Thyroid gland (tissue), 4 donors: ENCODE data around the gene CAAP1. TPM values are rescaled to one million over a fixed set of nuclear protein-coding genes. Genes with fewer than 3 reads are reported as not detected.
A peak's percentile ranks its signal among the peaks of the same experiment; 100 is the strongest.

Source experiments
- DNase-seq, 2 donors: peaks; one replicate each; pipeline ENCODE4 v3.0.0-alpha.2; 2019
- H3K27ac ChIP-seq, 3 donors: fragments of 200-600 bp; sonication (generic); 1 replicate in 2 of 3; 2 replicates in 1 of 3; pipeline ENCODE4 v1.5.1; 2016 to 2019; ENCODE audit warnings: mild to moderate bottlenecking in 1 of 3, moderate library complexity in 1 of 3
- H3K27me3 ChIP-seq: fragments of 200-600 bp; sonication (generic); one replicate; pipeline ENCODE4 v1.5.1; 2019
- H3K36me3 ChIP-seq, 2 donors: fragments of 200-600 bp; sonication (generic); one replicate each; pipeline ENCODE4 v1.5.1; 2016 to 2019
- H3K4me1 ChIP-seq, 2 donors: fragments of 200-600 bp; sonication (generic); one replicate each; pipeline ENCODE4 v1.5.1; 2017 to 2019
- H3K4me3 ChIP-seq, 3 donors: fragments of 200-600 bp; sonication (generic); replicated peaks in 1 of 3; 1 replicate in 2 of 3; 2 replicates in 1 of 3; pipeline ENCODE4 v1.5.1; 2016; ENCODE audit warnings: mild to moderate bottlenecking in 1 of 3
- H3K9me3 ChIP-seq: fragments of 200-600 bp; sonication (generic); one replicate; pipeline ENCODE4 v1.5.1; 2017
- POLR2A ChIP-seq, 2 donors: fragments of 450-650 bp; IDR thresholded peaks; one replicate each; pipeline ENCODE4 v1.6.1; 2017; ENCODE audit warnings: antibody characterized with exemption in 2 of 2, mild to moderate bottlenecking in 2 of 2, moderate library complexity in 1 of 2
- WGBS, 2 donors: methylation state at CpG; one replicate each; pipeline ENCODE4 v1.1.5; 2017; 5-methylcytosine and 5-hydroxymethylcytosine counted together
- intact Hi-C: fragments of 100-400 bp; cut with DNase I; formaldehyde crosslinking; loops from one replicate; pipeline ENCODE4 v1.15.1; 2023
- total RNA-seq, 4 donors: library from RNA; depleted of rRNA; stranded (reverse); fragments of >200 nt; gene quantifications; one replicate each; pipeline ENCODE4 v1.2.3, GENCODE V29; 2016
- TF ChIP-seq, protein P1 (sequence below), 6 experiments: fragments of 200-600 bp in 3 of 6; fragments of 450-650 bp in 3 of 6; sonication (generic) in 3 of 6; IDR thresholded peaks; one replicate each; pipeline ENCODE4 v1.5.1; 2016 to 2019; ENCODE audit warnings: antibody characterized with exemption in 6 of 6, mild to moderate bottlenecking in 2 of 6, inconsistent platforms in 1 of 6, moderate library complexity in 1 of 6

Gene CAAP1
- total RNA-seq, 4 donors from 2014 or later: 54.9 to 110 (median 56.5) TPM

DNA sequence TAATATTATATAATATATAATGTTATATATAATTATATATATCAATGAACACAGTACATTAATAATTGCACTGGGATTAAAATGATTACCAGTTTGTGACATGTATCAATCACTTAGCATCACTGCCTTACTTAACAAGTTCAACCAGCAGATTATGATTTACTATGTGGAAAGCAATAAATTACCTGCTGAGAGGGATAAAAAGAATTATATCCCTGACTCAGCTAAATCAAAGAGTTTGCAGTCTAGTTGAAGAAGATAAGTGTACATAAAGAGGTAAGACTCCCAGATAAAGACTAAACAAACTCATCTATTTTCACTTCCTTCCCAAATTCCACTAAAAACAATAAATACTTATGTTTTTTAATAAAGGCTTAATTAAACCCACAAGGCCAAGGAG, 43.2 kb upstream of the CAAP1 start:
- no peak overlapping the region for H3K27ac ChIP-seq
- H3K36me3 ChIP-seq: no peaks in the 10 kb centered on the region
- intact Hi-C loops: loop anchor here (10.0 kb wide), 1 partner anchor 201 kb away; no protein-coding TSS in a partner anchor
- no peaks in the 10 kb centered on the region for H3K27me3 ChIP-seq
- H3K4me3 ChIP-seq: no peak overlapping the region
- no peaks in the 10 kb centered on the region for H3K9me3 ChIP-seq
- no peak for DNase-seq
- no peak for TF ChIP-seq POLR2A (IDR thresholded peaks at IDR 0.05)
- TF ChIP-seq, protein P1, sequence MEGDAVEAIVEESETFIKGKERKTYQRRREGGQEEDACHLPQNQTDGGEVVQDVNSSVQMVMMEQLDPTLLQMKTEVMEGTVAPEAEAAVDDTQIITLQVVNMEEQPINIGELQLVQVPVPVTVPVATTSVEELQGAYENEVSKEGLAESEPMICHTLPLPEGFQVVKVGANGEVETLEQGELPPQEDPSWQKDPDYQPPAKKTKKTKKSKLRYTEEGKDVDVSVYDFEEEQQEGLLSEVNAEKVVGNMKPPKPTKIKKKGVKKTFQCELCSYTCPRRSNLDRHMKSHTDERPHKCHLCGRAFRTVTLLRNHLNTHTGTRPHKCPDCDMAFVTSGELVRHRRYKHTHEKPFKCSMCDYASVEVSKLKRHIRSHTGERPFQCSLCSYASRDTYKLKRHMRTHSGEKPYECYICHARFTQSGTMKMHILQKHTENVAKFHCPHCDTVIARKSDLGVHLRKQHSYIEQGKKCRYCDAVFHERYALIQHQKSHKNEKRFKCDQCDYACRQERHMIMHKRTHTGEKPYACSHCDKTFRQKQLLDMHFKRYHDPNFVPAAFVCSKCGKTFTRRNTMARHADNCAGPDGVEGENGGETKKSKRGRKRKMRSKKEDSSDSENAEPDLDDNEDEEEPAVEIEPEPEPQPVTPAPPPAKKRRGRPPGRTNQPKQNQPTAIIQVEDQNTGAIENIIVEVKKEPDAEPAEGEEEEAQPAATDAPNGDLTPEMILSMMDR (IDR thresholded peaks at IDR 0.05): no peak
- H3K4me1 ChIP-seq: no peaks in the 10 kb centered on the region

DNA sequence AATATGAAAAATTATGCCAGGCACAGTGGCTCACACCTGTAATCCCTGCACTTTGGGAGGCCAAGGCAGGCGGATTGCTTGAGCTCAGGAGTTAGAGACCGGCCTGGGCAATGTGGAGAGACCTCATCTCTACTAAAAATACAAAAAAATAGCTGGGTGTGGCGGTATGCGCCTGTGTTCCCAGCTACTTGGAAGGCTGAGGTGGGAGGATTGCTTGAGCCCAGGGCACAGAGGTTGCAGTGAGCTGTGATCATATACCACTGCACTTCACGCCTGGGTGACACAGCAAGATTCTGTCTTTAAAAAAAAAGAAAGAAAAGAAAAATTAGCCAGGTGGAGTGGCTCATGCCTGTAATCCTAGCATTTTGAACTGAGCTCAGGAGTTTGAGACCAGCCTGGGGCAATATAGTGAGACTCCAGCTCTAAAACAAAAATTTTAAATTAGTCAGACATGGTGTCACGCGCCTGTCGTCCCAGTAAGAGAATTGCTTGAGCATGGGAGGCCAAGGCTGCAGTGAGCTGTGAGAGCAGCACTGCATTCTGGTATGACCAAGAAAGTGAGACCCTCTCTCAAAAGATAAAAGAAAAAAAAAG, 36.4 kb upstream of the CAAP1 start:
- 96 to 97% methylated on average over 8 of the region's 8 CpGs for WGBS, 2 donors
- peaks cover 12 to 27% of the 10 kb centered on the region in 2 donors for H3K36me3 ChIP-seq
- H3K4me3 ChIP-seq: no peak overlapping the region
- intact Hi-C loops: no loop called here
- no peak overlapping the region for H3K27ac ChIP-seq
- H3K9me3 ChIP-seq: no peaks in the 10 kb centered on the region
- H3K27me3 ChIP-seq: no peaks in the 10 kb centered on the region
- TF ChIP-seq POLR2A (IDR thresholded peaks at IDR 0.05): no peak
- TF ChIP-seq, protein P1 (IDR thresholded peaks at IDR 0.05): no peak
- DNase-seq: peak in 1 of 2 donors; percentile 3
- H3K4me1 ChIP-seq: no peaks in the 10 kb centered on the region

DNA sequence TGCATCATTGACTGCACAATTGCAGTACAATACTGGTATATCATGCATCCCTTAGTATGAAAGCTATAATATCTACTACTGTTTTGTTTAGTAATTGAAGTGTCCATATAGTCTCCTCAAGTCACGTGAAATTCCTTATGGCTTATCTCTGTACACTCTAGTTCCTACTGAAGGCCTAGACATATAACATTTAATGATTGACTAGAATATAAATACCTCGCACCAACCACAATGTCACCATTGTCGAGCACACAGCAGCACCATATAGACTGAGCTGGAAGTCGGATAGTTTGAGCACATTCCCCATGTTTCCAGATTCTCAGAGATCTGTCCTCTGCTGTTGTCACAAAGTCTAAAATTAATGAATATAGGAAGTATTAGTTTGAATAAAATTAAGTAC, 33.0 kb upstream of the CAAP1 start:
- no peaks in the 10 kb centered on the region for H3K27me3 ChIP-seq
- TF ChIP-seq, protein P1 (IDR thresholded peaks at IDR 0.05): no peak
- no peak for TF ChIP-seq POLR2A (IDR thresholded peaks at IDR 0.05)
- H3K4me1 ChIP-seq: no peaks in the 10 kb centered on the region
- no peak for DNase-seq
- H3K9me3 ChIP-seq: no peaks in the 10 kb centered on the region
- intact Hi-C loops: no loop called here
- no peak overlapping the region for H3K4me3 ChIP-seq
- no peak overlapping the region for H3K27ac ChIP-seq
- WGBS, 2 donors: 97 to 99% methylated on average over 4 of the region's 4 CpGs
- peaks cover 18 to 46% of the 10 kb centered on the region in 2 donors for H3K36me3 ChIP-seq

DNA sequence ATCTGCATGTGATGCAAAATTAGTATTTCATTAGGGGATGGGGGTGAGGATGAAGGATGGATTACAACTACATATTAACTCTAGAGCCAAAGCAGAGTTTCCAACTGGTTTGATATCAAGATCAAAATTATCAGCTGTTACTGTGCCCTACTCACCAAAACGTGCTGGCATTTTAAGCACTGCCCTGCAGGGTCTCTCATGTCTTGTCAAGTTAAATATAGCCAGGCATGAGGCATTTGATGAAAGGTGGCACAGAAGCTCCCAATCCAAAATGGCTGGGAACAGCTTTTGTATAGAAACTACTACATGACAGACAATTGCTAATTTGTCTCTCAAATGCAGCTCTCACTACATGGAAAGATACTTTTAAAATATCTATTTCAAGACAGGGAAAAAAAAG, 27.1 kb upstream of the CAAP1 start:
- H3K36me3 ChIP-seq: peaks cover 24 to 33% of the 10 kb centered on the region in 2 donors
- no peaks in the 10 kb centered on the region for H3K4me1 ChIP-seq
- no peak overlapping the region for H3K27ac ChIP-seq
- no peak overlapping the region for H3K4me3 ChIP-seq
- 68 to 93% methylated on average over 1 of the region's 1 CpG for WGBS, 2 donors
- TF ChIP-seq, protein P1 (IDR thresholded peaks at IDR 0.05): no peak
- TF ChIP-seq POLR2A (IDR thresholded peaks at IDR 0.05): no peak
- no peak for DNase-seq
- intact Hi-C loops: no loop called here
- H3K9me3 ChIP-seq: no peaks in the 10 kb centered on the region
- H3K27me3 ChIP-seq: no peaks in the 10 kb centered on the region

DNA sequence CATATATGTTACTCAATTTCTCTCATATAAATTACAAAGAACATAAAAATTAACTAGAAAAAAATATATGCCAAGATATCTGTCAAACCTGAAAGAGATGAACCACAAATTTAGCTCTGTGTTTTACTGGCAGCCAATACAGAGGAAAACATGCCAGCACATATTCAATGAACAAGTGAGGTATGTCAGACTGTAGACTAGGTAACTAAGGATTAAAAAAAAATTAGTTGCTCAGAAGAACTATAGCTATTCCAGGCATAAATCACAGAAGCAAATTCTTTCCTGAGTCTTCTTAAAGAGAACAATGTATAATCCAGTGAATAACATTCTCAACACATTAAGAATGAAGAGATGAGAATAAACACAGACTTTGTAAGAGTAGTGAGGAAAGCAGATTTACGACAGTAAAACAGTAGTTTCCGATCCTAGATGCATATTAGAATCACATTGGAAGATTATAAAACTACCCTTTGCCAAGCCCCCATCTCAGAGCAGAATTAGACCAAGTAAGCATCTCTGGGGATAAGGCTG, 20.6 kb upstream of the CAAP1 start:
- no peak overlapping the region for H3K4me3 ChIP-seq
- no peaks in the 10 kb centered on the region for H3K4me1 ChIP-seq
- intact Hi-C loops: no loop called here
- WGBS, 2 donors: 89 to 97% methylated on average over 2 of the region's 2 CpGs
- H3K36me3 ChIP-seq: peaks cover 7 to 18% of the 10 kb centered on the region in 2 donors
- DNase-seq: no peak
- no peaks in the 10 kb centered on the region for H3K27me3 ChIP-seq
- H3K9me3 ChIP-seq: no peaks in the 10 kb centered on the region
- TF ChIP-seq, protein P1 (IDR thresholded peaks at IDR 0.05): no peak
- no peak for TF ChIP-seq POLR2A (IDR thresholded peaks at IDR 0.05)
- H3K27ac ChIP-seq: no peak overlapping the region
